Middle frontal gyrus (tissue), 1 donor: ENCODE data around the gene SLC5A10.
"Not testable (repeated sequence)": the region's sequence is repeated elsewhere in the genome, so short reads cannot be mapped to it uniquely, and the experiment has no call there.

Experiments used
- DNase-seq: peaks from one replicate; pipeline ENCODE4 v3.0.0-alpha.2; 2015; ENCODE audit warnings: low spot score; ENCODE audit errors: extremely low spot score

Gene SLC5A10

GRCh38 chr17:18946536-18946935, 5.4 kb upstream of the SLC5A10 start:
- no peak for DNase-seq

GRCh38 chr17:18947866-18948265, 4.1 kb upstream of the SLC5A10 start:
- no peak for DNase-seq

GRCh38 chr17:18948476-18949006, 3.4 kb upstream of the SLC5A10 start:
- no peak for DNase-seq

GRCh38 chr17:18949566-18949965, 2.4 kb upstream of the SLC5A10 start:
- no peak for DNase-seq

GRCh38 chr17:18950346-18950745, 1.6 kb upstream of the SLC5A10 start:
- no peak for DNase-seq

- no peak for DNase-seq
These were observed 740 bp upstream of the SLC5A10 start for GRCh38 chr17:18950944-18951905.

GRCh38 chr17:18953231-18953728, 1.3 kb downstream of the SLC5A10 start:
- DNase-seq, result no peak

- no peak for DNase-seq
These were observed 2.4 kb downstream of the SLC5A10 start for GRCh38 chr17:18954321-18954720.

- DNase-seq, result no peak
These were observed 3.0 kb downstream of the SLC5A10 start for GRCh38 chr17:18955009-18955408.

- not testable (repeated sequence) for DNase-seq
These were observed 4.1 kb downstream of the SLC5A10 start for GRCh38 chr17:18956021-18956420.

- DNase-seq, result no peak
These were observed 4.6 kb downstream of the SLC5A10 start for GRCh38 chr17:18956581-18956980.

- DNase-seq, result no peak
These were observed 5.9 kb downstream of the SLC5A10 start for GRCh38 chr17:18957831-18958230.

- DNase-seq, result no peak
These were observed 6.6 kb downstream of the SLC5A10 start for GRCh38 chr17:18958611-18959010.

GRCh38 chr17:18959071-18959844, 7.3 kb downstream of the SLC5A10 start:
- no peak for DNase-seq

- DNase-seq, result no peak
These were observed 7.9 kb downstream of the SLC5A10 start for GRCh38 chr17:18959845-18960240.

GRCh38 chr17:18960241-18960665, 8.3 kb downstream of the SLC5A10 start:
- no peak for DNase-seq

GRCh38 chr17:18960803-18961511, 9.0 kb downstream of the SLC5A10 start:
- no peak for DNase-seq

- DNase-seq, result no peak
These were observed 9.9 kb downstream of the SLC5A10 start for GRCh38 chr17:18961634-18962493.

GRCh38 chr17:18962494-18962815, 10.5 kb downstream of the SLC5A10 start:
- no peak for DNase-seq
